Kidney (tissue), 14 donors: ENCODE results near the gene GADD45B. TPM values are rescaled to one million over a fixed set of nuclear protein-coding genes. Genes with fewer than 3 reads are reported as not detected.

Experiments
- DNase-seq, 5 donors: peaks; one replicate each; pipeline ENCODE4 v3.0.0-alpha.2; 2013 to 2020
- FAIRE-seq: peaks from 2 replicates; lab custom pipeline; 2012; peaks lifted over from hg19 to GRCh38; lab: Jason Lieb, UNC
- H3K27ac ChIP-seq, 2 donors: one replicate each; pipeline ENCODE4 v1.7.0; 2013; ENCODE audit warnings: low read depth in 2 of 2, low read length in 2 of 2, inconsistent platforms in 1 of 2
- H3K27me3 ChIP-seq: one replicate; pipeline ENCODE4 v1.7.1; 2013; ENCODE audit warnings: low read length, inconsistent platforms; ENCODE audit not compliant: control insufficient read depth, insufficient read depth
- H3K36me3 ChIP-seq, 3 donors: one replicate each; pipeline versions ENCODE4 v1.7.0 to v1.7.1; 2013; ENCODE audit warnings: low read length in 3 of 3, control low read depth in 1 of 3, inconsistent platforms in 1 of 3; ENCODE audit not compliant: insufficient read depth in 3 of 3, control insufficient read depth in 2 of 3
- H3K4me1 ChIP-seq, 3 donors: one replicate each; pipeline versions ENCODE4 v1.7.0 to v1.7.1; 2013; ENCODE audit warnings: low read length in 3 of 3, inconsistent platforms in 1 of 3, low read depth in 1 of 3; ENCODE audit not compliant: control insufficient read depth in 2 of 3, insufficient read depth in 2 of 3
- H3K4me3 ChIP-seq, 3 donors: one replicate each; pipeline versions ENCODE4 v1.7.0 to v1.8.1; 2013; ENCODE audit warnings: low read length in 3 of 3, control low read depth in 1 of 3, inconsistent platforms in 1 of 3
- H3K9ac ChIP-seq, 3 donors: one replicate each; pipeline versions ENCODE4 v1.7.0 to v1.7.1; 2013; ENCODE audit warnings: low read length in 3 of 3, control low read depth in 1 of 3, inconsistent platforms in 1 of 3
- H3K9me3 ChIP-seq, 3 donors: one replicate each; pipeline versions ENCODE4 v1.7.0 to v1.7.1; 2013; ENCODE audit warnings: low read length in 3 of 3, control low read depth in 1 of 3, inconsistent platforms in 1 of 3; ENCODE audit not compliant: control insufficient read depth in 2 of 3, insufficient read depth in 1 of 3
- intact Hi-C: fragments of 100-400 bp; cut with DNase I; formaldehyde crosslinking; loops from one replicate; pipeline ENCODE4 v1.11.1; 2022
- polyA plus RNA-seq: library from polyadenylated mRNA; stranded (reverse); fragments of 350-450 nt; fragmentation: Illumina TruSeq; extraction: RNeasy Lipid Tissue Mini Kit (QIAGEN cat#74804); gene quantifications from one replicate; pipeline ENCODE4 v1.2.3, GENCODE V29; 2014; ENCODE audit warnings: low read depth, low replicate concordance; ENCODE audit not compliant: insufficient read depth
- total RNA-seq: library from RNA; stranded (reverse); fragmentation: NEBNext Ultra II Directional; extraction: Animal tissue kit (Norgen Biotek cat#: 25700); gene quantifications from one replicate; pipeline ENCODE4 v1.2.1, GENCODE V29; 2021
- TF ChIP-seq, protein P1 (sequence below): IDR thresholded peaks from 3 replicates; pipeline ENCODE4 v1.5.1; 2012; ENCODE audit warnings: mild to moderate bottlenecking, moderate library complexity, borderline replicate concordance; ENCODE audit not compliant: insufficient read depth; ENCODE audit errors: extremely low read depth
- donor health status: control.
- donor health status: control.
- donor health status: control.
- donor health status: control.
- donor health status: control.
- donor health status: DM: yes; HTN: yes; CAD: no.
- donor health status: Normal renal cell carcinoma (clear cell type).

The GADD45B gene
- total and polyA plus RNA-seq, 2 donors from 2014 or later: 88.5 to 149 TPM

DNA sequence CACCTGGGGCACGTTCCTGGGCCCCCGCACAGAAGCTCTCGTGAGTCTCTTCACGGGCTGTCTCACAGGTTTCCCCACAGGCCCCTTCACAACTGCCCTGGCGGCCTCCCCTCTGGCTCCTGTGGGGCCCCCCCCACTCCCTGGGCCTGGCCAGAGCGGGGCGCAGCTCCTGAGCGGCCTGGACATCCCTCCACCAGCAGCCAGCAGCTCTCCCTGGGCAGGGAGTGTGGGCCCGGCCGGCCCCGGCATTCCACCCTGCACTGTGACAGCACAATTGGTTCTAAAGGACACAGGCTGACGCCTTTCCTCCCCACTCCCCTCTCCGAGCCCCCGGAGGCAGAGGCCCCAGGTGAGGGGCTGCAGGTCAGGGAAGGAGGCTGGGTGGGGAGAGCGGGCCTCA, 39.0 kb upstream of the GADD45B start:
- peaks cover 2 to 10% (median 4%) of the 10 kb centered on the region in 3 donors for H3K36me3 ChIP-seq

DNA sequence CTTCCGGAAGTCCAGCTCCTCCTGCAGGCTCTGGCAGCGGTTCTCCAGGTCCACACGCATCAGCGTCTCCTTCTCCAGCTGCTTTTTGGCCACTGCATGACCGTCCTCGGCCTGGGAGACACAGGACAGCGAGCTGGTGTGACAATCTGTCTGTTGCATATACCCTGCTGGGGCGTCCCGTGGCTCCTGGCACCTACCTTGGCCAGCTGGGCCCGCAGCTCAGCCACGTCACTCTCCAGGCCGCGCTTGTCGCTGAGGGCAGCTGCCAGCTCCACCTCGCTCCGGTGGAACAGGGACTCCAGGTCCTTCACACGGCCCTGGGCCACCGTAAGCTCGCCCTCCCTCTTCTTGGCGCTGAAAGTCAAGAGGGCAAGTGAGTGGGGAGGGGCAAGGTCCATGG, 37.7 kb upstream of the GADD45B start:
- no peaks in the 10 kb centered on the region for H3K4me1 ChIP-seq
- H3K9me3 ChIP-seq: no peaks in the 10 kb centered on the region
- FAIRE-seq (no peak), DNase-seq (no peak)
- H3K27me3 ChIP-seq: no peaks in the 10 kb centered on the region
- no peak overlapping the region for H3K4me3 ChIP-seq
- TF ChIP-seq, protein P1, sequence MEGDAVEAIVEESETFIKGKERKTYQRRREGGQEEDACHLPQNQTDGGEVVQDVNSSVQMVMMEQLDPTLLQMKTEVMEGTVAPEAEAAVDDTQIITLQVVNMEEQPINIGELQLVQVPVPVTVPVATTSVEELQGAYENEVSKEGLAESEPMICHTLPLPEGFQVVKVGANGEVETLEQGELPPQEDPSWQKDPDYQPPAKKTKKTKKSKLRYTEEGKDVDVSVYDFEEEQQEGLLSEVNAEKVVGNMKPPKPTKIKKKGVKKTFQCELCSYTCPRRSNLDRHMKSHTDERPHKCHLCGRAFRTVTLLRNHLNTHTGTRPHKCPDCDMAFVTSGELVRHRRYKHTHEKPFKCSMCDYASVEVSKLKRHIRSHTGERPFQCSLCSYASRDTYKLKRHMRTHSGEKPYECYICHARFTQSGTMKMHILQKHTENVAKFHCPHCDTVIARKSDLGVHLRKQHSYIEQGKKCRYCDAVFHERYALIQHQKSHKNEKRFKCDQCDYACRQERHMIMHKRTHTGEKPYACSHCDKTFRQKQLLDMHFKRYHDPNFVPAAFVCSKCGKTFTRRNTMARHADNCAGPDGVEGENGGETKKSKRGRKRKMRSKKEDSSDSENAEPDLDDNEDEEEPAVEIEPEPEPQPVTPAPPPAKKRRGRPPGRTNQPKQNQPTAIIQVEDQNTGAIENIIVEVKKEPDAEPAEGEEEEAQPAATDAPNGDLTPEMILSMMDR: no peak
- intact Hi-C loops: no loop called here
- H3K27ac ChIP-seq: no peak overlapping the region
- no peak overlapping the region for H3K9ac ChIP-seq
- H3K36me3 ChIP-seq: peaks cover 2 to 10% (median 4%) of the 10 kb centered on the region in 3 donors

More for the DNA sequence above, 39.0 kb upstream of the GADD45B start:
- Histone ChIP-seq H3K9ac (no peak overlapping the region), H3K27ac (no peak overlapping the region), H3K9me3 (no peaks in the 10 kb centered on the region), H3K4me3 (no peak overlapping the region), H3K27me3 (no peaks in the 10 kb centered on the region), H3K4me1 (no peaks in the 10 kb centered on the region)
- TF ChIP-seq, protein P1: no peak
- intact Hi-C loops: no loop called here
- DNase-seq (no peak), FAIRE-seq (no peak)

DNA sequence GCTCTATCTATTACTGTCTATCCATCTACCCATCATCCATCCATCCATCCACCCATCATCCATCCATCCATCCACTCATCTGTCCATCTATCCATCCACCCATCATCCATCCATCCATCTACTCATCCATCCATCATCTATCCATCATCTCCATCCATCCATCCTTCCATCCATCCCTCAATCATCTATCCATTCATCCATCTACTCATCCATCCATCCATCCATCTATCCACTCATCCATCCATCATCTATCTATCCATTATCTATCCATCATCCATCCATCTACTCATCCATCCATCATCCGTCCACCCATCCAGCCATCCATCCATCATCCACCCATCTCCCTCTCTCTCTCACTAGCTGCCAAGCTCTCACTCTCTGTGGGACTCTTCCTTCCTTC, 35.4 kb upstream of the GADD45B start:
- FAIRE-seq (no peak), DNase-seq (no peak)
- TF ChIP-seq, protein P1: no peak
- Histone ChIP-seq H3K4me3 (no peak overlapping the region), H3K9me3 (no peaks in the 10 kb centered on the region), H3K27me3 (no peaks in the 10 kb centered on the region), H3K4me1 (no peaks in the 10 kb centered on the region), H3K27ac (no peak overlapping the region), H3K9ac (no peak overlapping the region), H3K36me3 (peaks cover 2 to 10% (median 4%) of the 10 kb centered on the region in 3 donors)
- intact Hi-C loops: no loop called here

DNA sequence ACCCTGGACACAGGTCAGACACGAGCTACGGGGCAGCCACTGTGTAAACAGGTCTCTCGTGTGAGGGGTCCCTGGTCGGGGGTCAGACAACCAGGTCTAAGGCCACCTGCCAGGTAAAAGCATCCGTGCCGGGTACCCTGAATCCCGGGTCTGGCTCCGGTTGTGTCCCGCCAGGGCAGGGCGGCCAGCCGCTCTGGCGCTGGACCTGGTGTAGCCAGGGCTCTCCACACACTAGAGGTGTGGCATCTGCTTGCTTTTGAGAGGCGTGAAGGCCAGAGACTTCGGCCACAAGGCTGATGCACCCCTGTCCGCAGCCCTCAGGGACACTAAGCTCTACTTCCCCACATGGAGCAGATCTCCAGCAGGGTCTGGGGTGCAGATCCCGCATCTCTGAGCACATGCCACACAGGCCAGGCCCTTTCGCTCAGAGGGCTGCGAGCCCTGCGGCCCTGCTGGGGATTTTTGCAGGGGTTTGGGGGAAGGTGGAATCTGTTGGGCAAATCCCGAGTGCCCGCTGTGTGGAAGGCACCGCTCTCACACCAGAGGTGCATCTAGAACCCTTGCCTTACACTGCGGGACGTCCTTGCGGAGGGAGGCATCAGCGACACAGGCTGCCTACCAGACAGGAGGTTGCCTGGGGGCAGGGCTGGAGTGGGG, 34.7 kb upstream of the GADD45B start:
- H3K4me1 ChIP-seq: no peaks in the 10 kb centered on the region
- intact Hi-C loops: no loop called here
- TF ChIP-seq, protein P1: no peak
- H3K9me3 ChIP-seq: no peaks in the 10 kb centered on the region
- no peaks in the 10 kb centered on the region for H3K27me3 ChIP-seq
- H3K27ac ChIP-seq: no peak overlapping the region
- H3K36me3 ChIP-seq: peaks cover 2 to 10% (median 4%) of the 10 kb centered on the region in 3 donors
- FAIRE-seq: no peak
- no peak overlapping the region for H3K9ac ChIP-seq
- no peak for DNase-seq
- H3K4me3 ChIP-seq: no peak overlapping the region
